HFFc6 (cell line): Measurements from ENCODE around the gene RNF144A. TPM values are rescaled to one million over a fixed set of nuclear protein-coding genes. Genes with fewer than 3 reads are reported as not detected.

Source experiments
- DNase-seq: peaks from one replicate; pipeline ENCODE4 v3.0.0-alpha.2; 2018
- H3K27ac Mint-ChIP-seq: 2 replicates; pipeline ENCODE4 v1.8.0; 2020; ENCODE audit warnings: mild to moderate bottlenecking, mixed read lengths
- H3K27me3 Mint-ChIP-seq: 2 replicates; pipeline ENCODE4 v1.8.0; 2021; ENCODE audit warnings: mild to moderate bottlenecking, moderate library complexity, mixed read lengths; ENCODE audit not compliant: insufficient read depth
- H3K36me3 Mint-ChIP-seq: 2 replicates; pipeline ENCODE4 v1.8.0; 2021; ENCODE audit warnings: low read depth, mixed read lengths
- H3K4me1 Mint-ChIP-seq: 2 replicates; pipeline ENCODE4 v1.8.0; 2020; ENCODE audit warnings: low read depth, mixed read lengths
- H3K4me3 Mint-ChIP-seq: 2 replicates; pipeline ENCODE4 v1.8.0; 2020; ENCODE audit warnings: mild to moderate bottlenecking, moderate library complexity, mixed read lengths
- H3K9me3 Mint-ChIP-seq: 2 replicates; pipeline ENCODE4 v1.8.0; 2020; ENCODE audit warnings: mild to moderate bottlenecking, mixed read lengths
- total RNA-seq, 6 experiments: library from RNA; stranded (reverse); fragmentation: NEBNext Ultra II Directional; extraction: Animal tissue kit (Norgen Biotek cat#: 25700); gene quantifications; 2 replicates in 1 of 6; 3 replicates in 5 of 6; pipeline ENCODE4 v1.2.3, GENCODE V29; 2021
- TF ChIP-seq, protein P1 (sequence below): fragments of 200-600 bp; sonication (generic); IDR thresholded peaks from 2 replicates; pipeline ENCODE4 v1.5.0; 2021; ENCODE audit warnings: antibody characterized with exemption, mild to moderate bottlenecking

Gene RNF144A
- total RNA-seq, 6 experiments from 2014 or later, result not detected

DNA sequence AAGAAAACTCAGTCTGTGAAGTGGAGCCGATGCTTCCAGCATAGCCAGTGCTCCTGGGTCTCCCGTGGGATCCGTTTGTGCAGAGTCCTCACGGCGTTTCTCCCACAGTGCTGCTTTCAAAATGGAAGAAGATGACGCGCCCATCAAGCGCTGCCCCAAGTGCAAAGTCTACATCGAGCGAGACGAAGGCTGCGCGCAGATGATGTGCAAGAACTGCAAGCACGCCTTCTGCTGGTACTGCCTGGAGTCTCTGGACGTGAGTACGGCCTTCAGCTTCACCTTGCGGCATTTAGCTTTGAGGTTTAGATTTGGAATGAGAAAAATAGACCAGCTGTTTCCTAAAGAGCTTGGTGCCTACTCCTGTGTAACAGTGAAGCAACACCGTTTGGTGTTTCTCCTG is 107.0 kb downstream of the RNF144A start:
- Mint-ChIP-seq H3K4me1 (no peaks in the 10 kb centered on the region), H3K36me3 (no peaks in the 10 kb centered on the region), H3K4me3 (no peak overlapping the region)

DNA sequence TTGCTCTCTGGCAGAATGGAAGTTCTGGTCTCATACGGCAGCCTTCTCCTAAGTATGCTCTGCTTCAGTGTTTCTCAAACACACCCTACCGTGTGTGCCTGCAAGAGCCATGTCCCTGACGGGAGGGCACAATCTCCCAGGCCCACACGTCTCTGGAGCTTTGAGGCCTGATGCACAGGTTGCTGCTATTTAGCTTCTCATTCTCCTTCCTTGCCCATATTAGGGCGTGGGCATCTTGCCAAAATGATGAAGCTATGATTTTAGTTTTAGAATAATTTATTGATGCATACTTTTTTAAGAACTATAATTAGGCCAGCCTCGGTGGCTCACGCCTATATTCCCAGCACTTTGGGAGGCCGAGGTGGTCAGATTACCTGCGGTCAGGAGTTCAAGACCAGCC is 107.9 kb downstream of the RNF144A start:
- Mint-ChIP-seq H3K36me3 (no peaks in the 10 kb centered on the region), H3K27me3 (peaks cover 5% of the 10 kb centered on the region), H3K27ac (no peak overlapping the region), H3K4me3 (no peak overlapping the region), H3K9me3 (peaks cover 57% of the 10 kb centered on the region), H3K4me1 (no peaks in the 10 kb centered on the region)
- no peak for DNase-seq
- TF ChIP-seq, protein P1, sequence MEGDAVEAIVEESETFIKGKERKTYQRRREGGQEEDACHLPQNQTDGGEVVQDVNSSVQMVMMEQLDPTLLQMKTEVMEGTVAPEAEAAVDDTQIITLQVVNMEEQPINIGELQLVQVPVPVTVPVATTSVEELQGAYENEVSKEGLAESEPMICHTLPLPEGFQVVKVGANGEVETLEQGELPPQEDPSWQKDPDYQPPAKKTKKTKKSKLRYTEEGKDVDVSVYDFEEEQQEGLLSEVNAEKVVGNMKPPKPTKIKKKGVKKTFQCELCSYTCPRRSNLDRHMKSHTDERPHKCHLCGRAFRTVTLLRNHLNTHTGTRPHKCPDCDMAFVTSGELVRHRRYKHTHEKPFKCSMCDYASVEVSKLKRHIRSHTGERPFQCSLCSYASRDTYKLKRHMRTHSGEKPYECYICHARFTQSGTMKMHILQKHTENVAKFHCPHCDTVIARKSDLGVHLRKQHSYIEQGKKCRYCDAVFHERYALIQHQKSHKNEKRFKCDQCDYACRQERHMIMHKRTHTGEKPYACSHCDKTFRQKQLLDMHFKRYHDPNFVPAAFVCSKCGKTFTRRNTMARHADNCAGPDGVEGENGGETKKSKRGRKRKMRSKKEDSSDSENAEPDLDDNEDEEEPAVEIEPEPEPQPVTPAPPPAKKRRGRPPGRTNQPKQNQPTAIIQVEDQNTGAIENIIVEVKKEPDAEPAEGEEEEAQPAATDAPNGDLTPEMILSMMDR, result no peak

More for the DNA sequence above, 107.0 kb downstream of the RNF144A start:
- TF ChIP-seq, protein P1, result no peak
- DNase-seq, result no peak
- Mint-ChIP-seq H3K27ac (no peak overlapping the region), H3K9me3 (peaks cover 57% of the 10 kb centered on the region), H3K27me3 (peaks cover 5% of the 10 kb centered on the region)

DNA sequence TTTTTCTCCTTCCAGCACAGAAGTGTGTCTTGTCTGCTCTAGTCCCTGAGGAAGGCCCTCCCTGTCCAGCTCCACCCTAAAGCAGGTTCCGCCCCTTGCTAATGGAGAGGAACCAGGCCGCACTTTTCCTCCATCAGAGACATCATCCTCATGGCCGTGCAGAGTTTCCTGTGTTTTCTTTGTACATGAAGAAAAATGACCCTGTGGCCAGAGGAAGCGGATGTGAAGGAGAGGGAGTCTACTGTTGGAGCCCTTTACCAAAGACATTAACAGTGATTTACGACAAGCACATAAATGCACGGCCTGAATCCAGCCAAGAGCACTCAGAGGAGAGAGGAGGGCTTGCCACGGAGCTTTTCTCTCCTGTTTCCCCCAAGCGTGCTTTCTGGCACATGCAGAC is 109.5 kb downstream of the RNF144A start:
- no peaks in the 10 kb centered on the region for H3K36me3 Mint-ChIP-seq
- no peak for DNase-seq
- H3K27ac Mint-ChIP-seq, result no peak overlapping the region
- TF ChIP-seq, protein P1, result no peak
- peaks cover 59% of the 10 kb centered on the region for H3K9me3 Mint-ChIP-seq
- no peaks in the 10 kb centered on the region for H3K4me1 Mint-ChIP-seq
- H3K27me3 Mint-ChIP-seq, result peaks cover 2% of the 10 kb centered on the region; the same call in 1 of the 2 replicates
- no peak overlapping the region for H3K4me3 Mint-ChIP-seq

GRCh38 chr2:7027411-7027810 is 110.2 kb downstream of the RNF144A start:
- TF ChIP-seq, protein P1, result no peak
- H3K4me1 Mint-ChIP-seq, result no peaks in the 10 kb centered on the region
- no peak for DNase-seq
- H3K4me3 Mint-ChIP-seq, result no peak overlapping the region
- H3K27me3 Mint-ChIP-seq, result peaks cover 2% of the 10 kb centered on the region; the same call in 1 of the 2 replicates
- H3K27ac Mint-ChIP-seq, result no peak overlapping the region
- H3K36me3 Mint-ChIP-seq, result peaks cover 1% of the 10 kb centered on the region; the same call in 1 of the 2 replicates
- peaks cover 61% of the 10 kb centered on the region for H3K9me3 Mint-ChIP-seq

- Mint-ChIP-seq H3K36me3 (peaks cover 5% of the 10 kb centered on the region; the same call in 1 of the 2 replicates), H3K27ac (no peak overlapping the region), H3K9me3 (peaks cover 66% of the 10 kb centered on the region), H3K4me1 (no peaks in the 10 kb centered on the region), H3K27me3 (peaks cover 2% of the 10 kb centered on the region; the same call in 1 of the 2 replicates), H3K4me3 (no peak overlapping the region)
- TF ChIP-seq, protein P1, result no peak
- DNase-seq, result no peak
Observed at GRCh38 chr2:7027956-7028655, 110.9 kb downstream of the RNF144A start.
